ENCODE results near the gene PDF.
"Not testable (repeated sequence)": the region's sequence is repeated elsewhere in the genome, so short reads cannot be mapped to it uniquely, and the experiment has no call there.

PDF gene

DNA sequence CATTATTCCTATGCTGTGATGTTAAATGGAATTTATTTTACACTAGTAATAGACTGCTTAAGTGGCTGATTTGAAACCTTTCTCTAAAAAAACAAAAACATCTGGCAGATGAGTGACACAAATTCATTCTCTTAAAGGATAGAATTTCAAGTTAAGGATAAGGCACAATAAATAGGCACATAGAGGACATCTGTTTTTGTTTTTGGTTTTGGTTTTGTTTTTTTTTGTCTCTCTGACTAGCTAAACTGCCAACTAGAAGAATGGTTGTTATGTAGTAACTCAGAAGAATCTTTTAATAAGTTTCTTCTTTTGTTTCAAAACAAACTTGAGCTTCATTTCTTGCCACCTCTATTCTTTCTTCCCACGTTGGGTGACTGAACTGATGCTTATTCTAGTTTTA, 24.4 kb downstream of the PDF start:
- no peak for DNase-seq (ENCODE audit: low spot score)
- TF ChIP-seq, protein P1, sequence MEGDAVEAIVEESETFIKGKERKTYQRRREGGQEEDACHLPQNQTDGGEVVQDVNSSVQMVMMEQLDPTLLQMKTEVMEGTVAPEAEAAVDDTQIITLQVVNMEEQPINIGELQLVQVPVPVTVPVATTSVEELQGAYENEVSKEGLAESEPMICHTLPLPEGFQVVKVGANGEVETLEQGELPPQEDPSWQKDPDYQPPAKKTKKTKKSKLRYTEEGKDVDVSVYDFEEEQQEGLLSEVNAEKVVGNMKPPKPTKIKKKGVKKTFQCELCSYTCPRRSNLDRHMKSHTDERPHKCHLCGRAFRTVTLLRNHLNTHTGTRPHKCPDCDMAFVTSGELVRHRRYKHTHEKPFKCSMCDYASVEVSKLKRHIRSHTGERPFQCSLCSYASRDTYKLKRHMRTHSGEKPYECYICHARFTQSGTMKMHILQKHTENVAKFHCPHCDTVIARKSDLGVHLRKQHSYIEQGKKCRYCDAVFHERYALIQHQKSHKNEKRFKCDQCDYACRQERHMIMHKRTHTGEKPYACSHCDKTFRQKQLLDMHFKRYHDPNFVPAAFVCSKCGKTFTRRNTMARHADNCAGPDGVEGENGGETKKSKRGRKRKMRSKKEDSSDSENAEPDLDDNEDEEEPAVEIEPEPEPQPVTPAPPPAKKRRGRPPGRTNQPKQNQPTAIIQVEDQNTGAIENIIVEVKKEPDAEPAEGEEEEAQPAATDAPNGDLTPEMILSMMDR (IDR thresholded peaks at IDR 0.05; ENCODE audit: extremely low read depth, missing control alignments) = no peak

DNA sequence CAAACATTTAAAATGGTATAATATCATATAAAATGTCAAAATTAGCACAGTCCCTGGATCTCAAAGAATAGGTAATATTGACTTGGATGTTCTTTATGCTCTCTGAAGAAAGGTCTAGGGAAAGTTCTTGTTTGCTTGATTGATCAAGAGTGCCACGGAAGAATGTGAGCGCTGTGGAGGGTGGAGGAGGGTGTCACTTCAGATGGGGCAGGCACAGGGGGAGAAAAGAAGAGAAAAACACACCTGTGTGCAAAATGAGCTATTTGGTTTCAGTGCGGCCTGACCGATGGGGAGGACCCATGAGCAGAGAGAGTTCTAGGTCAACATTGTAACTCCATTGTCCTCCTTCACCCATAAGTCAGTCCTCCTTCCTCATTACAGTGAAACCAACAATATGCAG, 28.1 kb downstream of the PDF start:
- TF ChIP-seq, protein P1 (IDR thresholded peaks at IDR 0.05; ENCODE audit: extremely low read depth, missing control alignments) = no peak
- no peak for DNase-seq (ENCODE audit: low spot score)

DNA sequence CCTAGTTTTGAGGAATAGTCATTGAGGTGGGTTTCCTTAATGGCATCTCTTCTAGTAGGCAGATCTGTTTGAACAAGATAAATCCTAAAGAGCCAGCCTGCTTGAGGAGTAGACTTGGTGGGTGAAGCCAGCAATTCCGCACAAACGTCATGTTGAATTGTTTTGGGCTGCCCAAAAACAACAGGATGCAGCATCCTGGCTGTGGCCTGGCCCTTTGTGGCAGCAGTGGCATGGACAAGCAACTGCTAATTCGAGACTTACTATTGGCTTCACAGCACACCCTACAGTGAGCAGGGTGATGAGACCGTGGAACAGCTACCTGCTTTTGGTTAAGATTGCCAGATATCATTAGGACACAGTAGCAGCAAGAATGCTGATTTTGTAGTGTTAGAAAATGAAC, 28.5 kb downstream of the PDF start:
- DNase-seq (ENCODE audit: low spot score) = no peak
- TF ChIP-seq, protein P1 (IDR thresholded peaks at IDR 0.05; ENCODE audit: extremely low read depth, missing control alignments) = no peak

DNA sequence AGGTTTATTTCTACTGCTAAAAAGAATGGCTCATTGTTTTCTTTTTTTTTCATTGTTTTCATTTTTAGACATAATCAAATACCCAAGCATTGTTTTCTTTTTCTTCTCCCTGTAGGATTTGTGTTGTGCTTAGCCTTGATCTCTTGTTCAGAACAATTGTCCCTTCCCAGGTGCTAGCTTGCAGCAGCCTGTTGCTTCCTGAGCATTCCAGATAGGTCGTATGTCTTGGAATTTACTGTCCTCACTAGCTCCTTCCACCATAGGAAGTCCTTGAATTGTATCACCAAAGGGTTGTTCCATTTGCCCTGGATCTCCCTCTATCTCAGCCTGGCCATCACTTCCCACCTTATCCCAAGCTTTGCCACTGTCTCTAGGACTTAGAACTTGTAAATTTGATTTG, 29.2 kb downstream of the PDF start:
- TF ChIP-seq, protein P1 (IDR thresholded peaks at IDR 0.05; ENCODE audit: extremely low read depth, missing control alignments) = no peak
- no peak for DNase-seq (ENCODE audit: low spot score)

DNA sequence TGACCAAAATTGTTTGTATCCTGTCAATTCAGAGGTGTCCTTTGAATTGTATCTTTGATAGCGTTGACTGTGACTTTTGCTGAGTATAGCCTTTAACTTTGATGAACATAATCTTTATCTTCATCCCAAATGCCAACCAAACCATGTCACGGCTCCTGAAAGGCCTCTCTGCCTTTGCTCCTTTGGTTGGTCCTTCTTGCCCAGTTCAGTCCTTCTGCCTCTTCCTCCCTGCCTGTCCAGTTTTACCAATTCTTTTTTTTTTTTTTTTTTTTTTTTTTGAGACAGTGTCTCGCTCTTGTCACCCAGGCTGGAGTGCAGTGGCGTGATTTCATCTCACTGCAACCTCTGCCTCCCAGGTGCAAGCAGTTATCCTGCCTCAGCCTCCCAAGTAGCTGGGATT, 32.1 kb downstream of the PDF start:
- no peak for DNase-seq (ENCODE audit: low spot score)
- TF ChIP-seq, protein P1 (IDR thresholded peaks at IDR 0.05; ENCODE audit: extremely low read depth, missing control alignments) = no peak

DNA sequence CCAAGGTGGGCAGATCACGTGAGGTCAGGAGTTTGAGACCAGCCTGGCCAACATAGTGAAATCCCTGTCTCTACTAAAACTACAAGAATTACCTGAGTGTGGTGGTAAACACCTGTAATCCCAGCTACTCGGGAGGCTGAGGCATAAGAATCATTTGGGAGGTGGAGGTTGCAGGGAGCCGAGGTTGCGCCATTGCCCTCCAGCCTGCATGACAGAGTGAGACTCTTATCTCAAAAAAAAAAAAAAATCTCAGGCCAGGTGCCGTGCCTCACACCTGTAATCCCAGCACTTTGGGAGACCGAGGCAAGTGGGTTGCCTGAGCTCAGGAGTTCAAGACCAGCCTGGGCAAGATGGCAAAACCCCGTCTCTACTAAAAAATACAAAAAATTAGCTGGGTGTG, 33.6 kb downstream of the PDF start:
- not testable (repeated sequence) for DNase-seq (ENCODE audit: low spot score)

DNA sequence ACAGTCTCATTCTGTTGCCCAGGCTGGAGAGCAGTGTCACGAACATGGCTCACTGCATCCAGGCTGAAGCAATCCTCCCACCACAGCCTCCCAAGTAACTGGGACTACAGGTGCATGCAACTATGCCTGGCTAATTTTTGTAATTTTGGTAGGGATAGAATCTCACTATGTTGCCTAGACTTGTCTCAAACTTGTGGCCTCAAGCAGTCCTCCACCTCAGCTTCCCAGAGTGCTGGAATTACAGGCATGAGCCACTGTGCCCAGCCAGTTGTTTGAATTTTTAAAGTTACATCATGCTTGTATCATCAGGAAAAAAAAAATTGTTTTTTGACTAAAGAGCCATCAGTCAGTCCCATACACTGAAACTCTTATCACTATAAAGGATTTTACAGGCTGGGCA, 36.3 kb downstream of the PDF start:
- DNase-seq (ENCODE audit: low spot score) = no peak
- TF ChIP-seq, protein P1 (IDR thresholded peaks at IDR 0.05; ENCODE audit: extremely low read depth, missing control alignments) = no peak

DNA sequence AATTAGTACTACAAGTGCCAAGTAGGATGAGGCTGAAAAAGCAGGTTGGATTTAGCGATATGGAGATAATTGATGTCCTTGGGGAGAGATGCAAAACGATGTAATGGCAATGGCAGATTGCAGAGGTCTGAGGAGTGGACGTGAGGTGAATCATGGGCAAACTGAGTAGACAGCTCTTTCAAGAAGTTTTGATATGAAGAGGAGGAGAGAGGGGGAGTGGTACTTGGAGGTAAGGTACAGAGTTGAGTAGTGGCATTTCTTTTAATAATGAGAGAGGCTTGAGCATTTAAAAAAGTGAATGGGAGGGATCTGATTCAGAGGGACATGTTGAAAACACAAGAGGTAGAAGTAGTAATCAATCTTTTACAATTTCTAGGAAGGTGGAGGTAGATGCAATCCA, 37.0 kb downstream of the PDF start:
- TF ChIP-seq, protein P1 (IDR thresholded peaks at IDR 0.05; ENCODE audit: extremely low read depth, missing control alignments) = no peak
- DNase-seq (ENCODE audit: low spot score) = no peak

DNA sequence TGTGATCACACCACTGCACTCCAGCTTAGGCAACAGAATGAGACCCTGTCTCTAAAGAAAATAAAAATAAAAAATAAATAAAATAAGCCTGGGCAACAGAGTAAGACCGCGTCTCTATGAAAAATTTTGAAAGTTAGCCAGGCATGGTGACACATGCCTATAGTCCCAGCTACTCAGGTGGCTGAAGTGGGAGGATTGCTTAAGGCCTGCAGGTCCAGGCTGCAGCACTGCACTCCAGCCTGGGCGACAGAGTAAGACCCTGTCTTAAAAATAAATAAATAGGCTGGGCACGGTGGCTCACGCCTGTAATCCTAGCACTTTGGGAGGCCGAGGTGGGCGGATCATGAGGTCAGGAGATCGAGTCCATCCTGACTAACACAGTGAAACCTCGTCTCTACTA, 38.7 kb downstream of the PDF start:
- DNase-seq (ENCODE audit: low spot score) = not testable (repeated sequence)
